ENCODE results near the gene RBM17.
A peak's percentile ranks its signal among the peaks of the same experiment; 100 is the strongest.
"Not testable (repeated sequence)": the region's sequence is repeated elsewhere in the genome, so short reads cannot be mapped to it uniquely, and the experiment has no call there.

RBM17 gene

DNA sequence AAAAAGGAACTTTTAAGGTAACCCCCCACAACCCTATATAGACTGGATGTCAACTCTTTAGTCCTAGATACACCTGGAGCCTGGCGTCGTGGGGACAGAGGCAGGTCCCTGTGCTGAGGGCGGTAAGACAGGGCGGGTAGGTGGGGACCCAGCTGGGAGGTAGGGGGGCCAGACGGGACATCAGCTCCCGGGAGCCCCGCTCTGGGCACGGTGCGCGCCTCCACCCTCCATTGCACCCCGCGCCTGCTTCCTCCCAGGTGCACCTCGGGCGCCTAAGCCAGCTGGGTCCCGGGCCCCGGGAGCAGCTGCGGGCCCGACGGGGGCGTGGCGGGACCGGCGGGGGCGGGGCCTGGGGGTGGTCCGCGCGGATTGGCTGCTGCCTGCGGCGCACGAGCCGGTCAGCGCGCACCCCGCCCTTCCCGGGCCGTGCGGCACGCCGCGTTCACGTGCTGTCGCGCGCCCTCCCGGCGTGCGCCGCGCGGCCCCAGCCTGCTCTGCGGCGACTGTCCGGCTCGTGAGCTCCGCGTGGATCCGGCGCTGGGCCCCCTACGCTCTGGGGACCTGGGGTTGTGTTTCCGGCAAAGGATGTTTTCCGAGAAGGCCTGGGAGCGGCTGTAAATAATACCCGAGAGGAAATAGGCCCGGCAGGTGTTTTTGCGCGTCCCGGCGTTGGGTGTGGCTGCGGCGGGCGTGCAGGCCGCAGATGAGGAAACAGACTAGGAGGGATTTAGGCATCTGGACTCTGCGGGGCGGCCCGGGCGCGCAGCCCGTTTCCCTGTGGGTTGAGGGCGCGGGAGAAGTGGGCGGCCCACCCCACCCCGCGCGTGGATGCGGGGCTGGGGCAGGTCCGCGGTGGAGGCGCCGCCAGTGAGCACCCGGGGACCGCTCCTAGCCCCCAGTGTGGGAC is 74.8 kb downstream of the RBM17 start:
- peak; percentile 61 for DNase-seq

DNA sequence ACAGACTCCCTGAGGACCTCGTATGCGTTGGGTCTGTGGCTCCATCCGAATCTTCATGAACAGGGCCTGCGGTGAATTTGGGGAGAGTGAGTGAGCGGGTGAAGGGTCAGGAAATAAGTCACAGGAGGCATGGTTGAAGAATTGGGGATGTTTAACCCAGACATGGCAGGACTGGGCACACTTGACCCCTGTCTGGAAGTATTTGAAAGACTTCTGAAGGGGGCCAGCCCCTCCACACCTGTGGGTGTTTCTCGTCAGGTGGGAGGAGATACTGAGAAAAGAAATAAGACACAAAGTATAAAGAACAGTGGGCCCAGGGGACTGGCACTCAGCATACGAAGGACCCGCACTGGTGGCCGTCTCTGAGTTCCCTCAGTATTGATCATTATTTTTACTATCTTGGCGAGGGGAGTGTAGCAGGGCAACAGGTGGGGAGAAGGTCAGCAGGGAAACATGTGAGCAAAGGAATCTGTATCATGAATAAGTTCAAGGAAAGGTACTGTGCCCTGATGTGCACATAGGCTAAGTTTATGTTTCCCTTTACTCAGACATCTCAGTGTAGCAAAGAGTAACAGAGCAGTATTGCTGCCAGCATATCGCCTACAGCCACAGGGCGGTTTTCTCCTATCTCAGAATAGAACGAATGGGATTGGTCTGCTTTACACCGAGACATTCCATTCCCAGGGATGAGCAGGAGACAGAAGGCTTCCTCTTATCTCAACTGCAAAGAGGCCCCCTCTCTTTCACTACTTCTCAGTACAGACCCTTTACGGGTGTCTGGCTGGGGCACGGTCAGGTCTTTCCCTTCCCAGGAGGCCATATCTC is 75.6 kb downstream of the RBM17 start:
- no peak for DNase-seq

DNA sequence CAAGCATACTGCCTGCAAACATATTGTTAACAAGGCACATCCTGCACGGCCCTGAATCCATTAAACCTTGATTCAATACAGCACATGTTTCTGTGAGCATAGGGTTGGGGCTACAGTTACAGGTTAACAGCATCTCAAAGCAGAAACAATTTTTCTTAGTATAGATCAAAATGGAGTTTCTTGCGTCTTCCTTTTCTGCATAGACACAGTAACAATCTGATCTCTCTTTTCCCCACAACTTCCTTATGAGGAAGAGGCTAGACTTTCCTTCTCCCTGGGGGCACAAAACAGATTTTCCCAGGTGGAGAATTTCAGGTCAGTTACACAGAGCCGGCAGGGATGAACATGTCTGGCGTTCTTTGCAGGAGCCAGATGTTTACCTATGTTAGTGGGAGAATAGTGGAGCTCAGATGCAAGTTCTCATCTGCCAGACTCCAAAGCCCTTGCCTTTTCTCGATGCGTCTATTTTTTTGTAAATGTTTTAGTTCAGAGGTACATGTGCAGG is 76.4 kb downstream of the RBM17 start:
- no peak for DNase-seq

DNA sequence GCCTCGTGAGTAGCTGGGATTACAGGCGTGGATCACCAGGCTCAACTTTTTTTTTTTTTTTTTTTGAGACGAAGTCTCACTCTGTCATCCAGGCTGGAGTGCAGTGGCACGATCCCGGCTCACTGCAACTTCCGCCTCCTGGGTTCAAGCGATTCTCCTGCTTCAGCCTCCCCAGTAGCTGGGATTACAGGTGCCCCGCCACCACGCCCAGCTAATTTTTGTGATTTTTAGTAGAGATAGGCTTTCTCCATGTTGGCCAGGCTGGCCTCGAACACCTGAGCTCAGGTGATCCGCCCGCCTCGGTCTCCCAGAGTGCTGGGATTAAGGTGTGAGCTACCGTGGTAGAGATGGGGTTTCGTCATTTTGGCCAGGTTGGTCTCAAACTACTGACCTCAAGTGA is 77.1 kb downstream of the RBM17 start:
- not testable (repeated sequence) for DNase-seq
